ENCODE measurements around the gene IRF7. TPM values are rescaled to one million over a fixed set of nuclear protein-coding genes. Genes with fewer than 3 reads are reported as not detected.

IRF7 gene
- total and polyA plus RNA-seq, 2 experiments from 2014 or later, result 12.3 to 17.3 TPM

DNA sequence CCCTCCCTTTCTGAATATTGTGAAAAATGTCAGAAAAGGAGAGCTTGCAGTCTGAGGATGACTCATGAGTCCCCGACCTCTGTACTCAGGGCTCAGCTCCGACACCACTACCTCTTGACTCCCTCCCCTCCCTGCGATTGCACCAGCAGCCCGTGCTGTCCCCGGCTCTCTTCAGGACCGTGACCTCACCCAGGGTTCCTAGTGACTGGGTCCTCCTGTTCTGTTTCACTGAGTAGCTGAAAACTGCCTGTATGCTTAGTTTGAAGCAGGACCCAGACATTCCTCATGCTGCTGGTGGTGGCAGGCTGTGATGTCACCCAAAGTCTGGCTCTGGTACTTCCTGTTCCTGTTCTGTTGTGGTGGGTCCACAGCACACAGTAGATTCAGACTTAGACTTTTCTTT, 27.8 kb downstream of the IRF7 start:
- H3K4me3 ChIP-seq, result no peak overlapping the region
- no peak overlapping the region for H3K27ac ChIP-seq (ENCODE audit: low read depth)
- H3K4me2 ChIP-seq, result no peak overlapping the region
- H3K9me2 ChIP-seq (ENCODE audit: insufficient read depth), result no peaks in the 10 kb centered on the region
- DNase-seq (ENCODE audit: low spot score), result no peak
- H2AFZ ChIP-seq, result no peak overlapping the region
- H3K79me2 ChIP-seq (replicated peaks; ENCODE audit: insufficient read depth), result peaks cover 23% of the 10 kb centered on the region
- no peak overlapping the region for H3K27ac Mint-ChIP-seq
- peaks cover 12% of the 10 kb centered on the region for H3K27me3 Mint-ChIP-seq (ENCODE audit: insufficient read depth, low read depth, poor library complexity)
- H4K20me1 ChIP-seq (replicated peaks; ENCODE audit: insufficient read depth), result peaks cover 13% of the 10 kb centered on the region
- H3K36me3 ChIP-seq (ENCODE audit: insufficient read depth), result peaks cover 20% of the 10 kb centered on the region; the same call in 1 of the 2 replicates
- TF ChIP-seq ZNF462 (CRISPR knock-in tag; IDR thresholded peaks at IDR 0.05) (no peak), EZH2 (IDR thresholded peaks at IDR 0.05; ENCODE audit: low read depth, unreplicated experiment) (no peak), NANOG (IDR thresholded peaks at IDR 0.05; ENCODE audit: borderline replicate concordance) (no peak), POLR2AphosphoS5 (IDR thresholded peaks at IDR 0.05; ENCODE audit: low read depth) (no peak), CREB1 (CRISPR knock-in tag; IDR thresholded peaks at IDR 0.05; ENCODE audit: low read depth) (no peak), STAT1 (IDR thresholded peaks at IDR 0.05; ENCODE audit: unreplicated experiment) (no peak), ZNF114 (CRISPR knock-in tag; IDR thresholded peaks at IDR 0.05) (no peak), ZNF331 (CRISPR knock-in tag; IDR thresholded peaks at IDR 0.05; ENCODE audit: low read depth) (no peak), EZH2phosphoT487 (IDR thresholded peaks at IDR 0.05; ENCODE audit: unreplicated experiment) (no peak), JUNB (IDR thresholded peaks at IDR 0.05; ENCODE audit: unreplicated experiment) (no peak)
- TF ChIP-seq, protein P1, sequence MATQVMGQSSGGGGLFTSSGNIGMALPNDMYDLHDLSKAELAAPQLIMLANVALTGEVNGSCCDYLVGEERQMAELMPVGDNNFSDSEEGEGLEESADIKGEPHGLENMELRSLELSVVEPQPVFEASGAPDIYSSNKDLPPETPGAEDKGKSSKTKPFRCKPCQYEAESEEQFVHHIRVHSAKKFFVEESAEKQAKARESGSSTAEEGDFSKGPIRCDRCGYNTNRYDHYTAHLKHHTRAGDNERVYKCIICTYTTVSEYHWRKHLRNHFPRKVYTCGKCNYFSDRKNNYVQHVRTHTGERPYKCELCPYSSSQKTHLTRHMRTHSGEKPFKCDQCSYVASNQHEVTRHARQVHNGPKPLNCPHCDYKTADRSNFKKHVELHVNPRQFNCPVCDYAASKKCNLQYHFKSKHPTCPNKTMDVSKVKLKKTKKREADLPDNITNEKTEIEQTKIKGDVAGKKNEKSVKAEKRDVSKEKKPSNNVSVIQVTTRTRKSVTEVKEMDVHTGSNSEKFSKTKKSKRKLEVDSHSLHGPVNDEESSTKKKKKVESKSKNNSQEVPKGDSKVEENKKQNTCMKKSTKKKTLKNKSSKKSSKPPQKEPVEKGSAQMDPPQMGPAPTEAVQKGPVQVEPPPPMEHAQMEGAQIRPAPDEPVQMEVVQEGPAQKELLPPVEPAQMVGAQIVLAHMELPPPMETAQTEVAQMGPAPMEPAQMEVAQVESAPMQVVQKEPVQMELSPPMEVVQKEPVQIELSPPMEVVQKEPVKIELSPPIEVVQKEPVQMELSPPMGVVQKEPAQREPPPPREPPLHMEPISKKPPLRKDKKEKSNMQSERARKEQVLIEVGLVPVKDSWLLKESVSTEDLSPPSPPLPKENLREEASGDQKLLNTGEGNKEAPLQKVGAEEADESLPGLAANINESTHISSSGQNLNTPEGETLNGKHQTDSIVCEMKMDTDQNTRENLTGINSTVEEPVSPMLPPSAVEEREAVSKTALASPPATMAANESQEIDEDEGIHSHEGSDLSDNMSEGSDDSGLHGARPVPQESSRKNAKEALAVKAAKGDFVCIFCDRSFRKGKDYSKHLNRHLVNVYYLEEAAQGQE (IDR thresholded peaks at IDR 0.05; ENCODE audit: unreplicated experiment), result no peak
- TF ChIP-seq, protein P2, sequence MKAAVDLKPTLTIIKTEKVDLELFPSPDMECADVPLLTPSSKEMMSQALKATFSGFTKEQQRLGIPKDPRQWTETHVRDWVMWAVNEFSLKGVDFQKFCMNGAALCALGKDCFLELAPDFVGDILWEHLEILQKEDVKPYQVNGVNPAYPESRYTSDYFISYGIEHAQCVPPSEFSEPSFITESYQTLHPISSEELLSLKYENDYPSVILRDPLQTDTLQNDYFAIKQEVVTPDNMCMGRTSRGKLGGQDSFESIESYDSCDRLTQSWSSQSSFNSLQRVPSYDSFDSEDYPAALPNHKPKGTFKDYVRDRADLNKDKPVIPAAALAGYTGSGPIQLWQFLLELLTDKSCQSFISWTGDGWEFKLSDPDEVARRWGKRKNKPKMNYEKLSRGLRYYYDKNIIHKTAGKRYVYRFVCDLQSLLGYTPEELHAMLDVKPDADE (IDR thresholded peaks at IDR 0.05), result no peak
- TF ChIP-seq, protein P3, sequence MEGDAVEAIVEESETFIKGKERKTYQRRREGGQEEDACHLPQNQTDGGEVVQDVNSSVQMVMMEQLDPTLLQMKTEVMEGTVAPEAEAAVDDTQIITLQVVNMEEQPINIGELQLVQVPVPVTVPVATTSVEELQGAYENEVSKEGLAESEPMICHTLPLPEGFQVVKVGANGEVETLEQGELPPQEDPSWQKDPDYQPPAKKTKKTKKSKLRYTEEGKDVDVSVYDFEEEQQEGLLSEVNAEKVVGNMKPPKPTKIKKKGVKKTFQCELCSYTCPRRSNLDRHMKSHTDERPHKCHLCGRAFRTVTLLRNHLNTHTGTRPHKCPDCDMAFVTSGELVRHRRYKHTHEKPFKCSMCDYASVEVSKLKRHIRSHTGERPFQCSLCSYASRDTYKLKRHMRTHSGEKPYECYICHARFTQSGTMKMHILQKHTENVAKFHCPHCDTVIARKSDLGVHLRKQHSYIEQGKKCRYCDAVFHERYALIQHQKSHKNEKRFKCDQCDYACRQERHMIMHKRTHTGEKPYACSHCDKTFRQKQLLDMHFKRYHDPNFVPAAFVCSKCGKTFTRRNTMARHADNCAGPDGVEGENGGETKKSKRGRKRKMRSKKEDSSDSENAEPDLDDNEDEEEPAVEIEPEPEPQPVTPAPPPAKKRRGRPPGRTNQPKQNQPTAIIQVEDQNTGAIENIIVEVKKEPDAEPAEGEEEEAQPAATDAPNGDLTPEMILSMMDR (conservative IDR thresholded peaks at IDR 0.05; ENCODE audit: low read depth in 2 of 2), result no peak
- H3K27me3 ChIP-seq (ENCODE audit: insufficient read depth), result no peaks in the 10 kb centered on the region
- no peaks in the 10 kb centered on the region for H3K4me1 ChIP-seq (ENCODE audit: insufficient read depth)
- no peaks in the 10 kb centered on the region; the same call in 2 of the 3 replicates for H3K4me1 Mint-ChIP-seq
- no peak for ATAC-seq
- no peaks in the 10 kb centered on the region; the same call in 2 of the 3 replicates for H3K9me3 Mint-ChIP-seq
- H3K36me3 Mint-ChIP-seq (ENCODE audit: low read depth), result peaks cover 63% of the 10 kb centered on the region
- peaks cover 13% of the 10 kb centered on the region for H3F3A ChIP-seq (replicated peaks; ENCODE audit: low read depth)
- no peak overlapping the region for H3K4me3 Mint-ChIP-seq
